HG02588 (cell line): ENCODE measurements around the gene S100P.
A peak's percentile ranks its signal among the peaks of the same experiment; 100 is the strongest.

Experiments
- ATAC-seq: cut with Tn5 transposase; IDR thresholded peaks from one replicate; pipeline ENCODE4 v1.9.1; 2021; ENCODE audit warnings: mild to moderate bottlenecking, moderate library complexity; ENCODE audit not compliant: unreplicated experiment

S100P gene

GRCh38 chr4:6695660-6696610 lies 2.3 kb downstream of the S100P start:
- ATAC-seq, result no peak

- no peak for ATAC-seq
Observed at GRCh38 chr4:6696611-6697010, 2.9 kb downstream of the S100P start.

GRCh38 chr4:6697131-6697530 lies 3.5 kb downstream of the S100P start:
- no peak for ATAC-seq

- no peak for ATAC-seq
Observed at GRCh38 chr4:6699388-6699787, 5.7 kb downstream of the S100P start.

- ATAC-seq, result no peak
Observed at GRCh38 chr4:6699903-6700302, 6.2 kb downstream of the S100P start.

GRCh38 chr4:6701371-6701770 lies 7.7 kb downstream of the S100P start:
- no peak for ATAC-seq

- no peak for ATAC-seq
Observed at GRCh38 chr4:6702761-6703160, 9.1 kb downstream of the S100P start.

- ATAC-seq, result no peak
Observed at GRCh38 chr4:6703786-6704185, 10.1 kb downstream of the S100P start.

GRCh38 chr4:6705646-6706045 lies 12.0 kb downstream of the S100P start:
- no peak for ATAC-seq

- ATAC-seq, result no peak
Observed at GRCh38 chr4:6706173-6706572, 12.5 kb downstream of the S100P start.

- peak; percentile 76 for ATAC-seq
Observed at GRCh38 chr4:6709230-6710114, 15.8 kb downstream of the S100P start, which contains the start of gene MRFAP1L1. Gene MRFAP1L1 (minus strand): TSS chr4:6709865. CDS start chr4:6709629, 236 bp downstream.

GRCh38 chr4:6710282-6710681 lies 16.6 kb downstream of the S100P start:
- no peak for ATAC-seq

- ATAC-seq, result no peak
Observed at GRCh38 chr4:6710996-6711395, 17.3 kb downstream of the S100P start.

GRCh38 chr4:6714954-6715353 lies 21.3 kb downstream of the S100P start:
- ATAC-seq, result no peak

- no peak for ATAC-seq
Observed at GRCh38 chr4:6715704-6716017, 22.0 kb downstream of the S100P start.

- peak; percentile 83 for ATAC-seq
Observed at GRCh38 chr4:6716018-6716911, 22.6 kb downstream of the S100P start, which contains the start of gene BLOC1S4. Gene BLOC1S4 (plus strand): TSS chr4:6716174. CDS start chr4:6716210, 36 bp downstream.

- ATAC-seq, result no peak
Observed at GRCh38 chr4:6716958-6717655, 23.4 kb downstream of the S100P start.

GRCh38 chr4:6718932-6719610 lies 25.4 kb downstream of the S100P start:
- no peak for ATAC-seq

- ATAC-seq, result no peak
Observed at GRCh38 chr4:6719611-6720179, 26.0 kb downstream of the S100P start.
